Heart left ventricle (tissue), 13 donors: ENCODE measurements around the gene SERPINA1.

ENCODE experiments used
- CTCF ChIP-seq, 12 donors: fragments of 200-600 bp; sonication (generic) in 4 of 12; IDR thresholded peaks; one replicate each; pipeline versions ENCODE4 v1.5.0 to v1.8.0; 2018 to 2022; ENCODE audit warnings: antibody characterized with exemption in 12 of 12, mild to moderate bottlenecking in 5 of 12
- POLR2A ChIP-seq, 2 donors: fragments of 450-650 bp; IDR thresholded peaks; one replicate each; pipeline ENCODE4 v1.6.1; 2017; ENCODE audit warnings: antibody characterized with exemption in 2 of 2, mild to moderate bottlenecking in 2 of 2, moderate library complexity in 2 of 2
- donor health status: ischemic (EF 13 %, LVEDD 7.1; RV severe dilation, severe dysfunction).
- donor health status: DM: no; HTN: yes; CAD: no.
- donor health status: DM: no; HTN: no; CAD: no.
- donor health status: ischemic (EF 25% LVEDD 6.9; RV normal size, moderate dysfunction).
- donor health status: ischemic (EF 25% LVEDD 5.7; RV mildly dilated, moderate dysfunction).
- donor health status: ischemic (EF 35%, LVEDD 5.7; RV mildly dilated, moderate dysfunction).
- donor health status: nonischemic (EF 11% LVEDD 7.7; RV severe dilation, severe dysfunction).
- donor health status: DM: yes; HTN: yes; CAD: no.
- donor health status: PGD.
- donor health status: ischemic (EF 29% LVEDD 5.4; RV normal size, mild dysfunction).
- donor health status: nonischemic (EF 23%, LVEDD 6.1; RV moderate dilation, normal function).

- no peak for TF ChIP-seq CTCF (IDR thresholded peaks at IDR 0.05)
- TF ChIP-seq POLR2A (IDR thresholded peaks at IDR 0.05), result no peak
Measured at GRCh38 chr14:94345344-94346064, 42.9 kb downstream of the SERPINA1 start.
